ENCODE results near the gene FOSB.

The FOSB gene

DNA sequence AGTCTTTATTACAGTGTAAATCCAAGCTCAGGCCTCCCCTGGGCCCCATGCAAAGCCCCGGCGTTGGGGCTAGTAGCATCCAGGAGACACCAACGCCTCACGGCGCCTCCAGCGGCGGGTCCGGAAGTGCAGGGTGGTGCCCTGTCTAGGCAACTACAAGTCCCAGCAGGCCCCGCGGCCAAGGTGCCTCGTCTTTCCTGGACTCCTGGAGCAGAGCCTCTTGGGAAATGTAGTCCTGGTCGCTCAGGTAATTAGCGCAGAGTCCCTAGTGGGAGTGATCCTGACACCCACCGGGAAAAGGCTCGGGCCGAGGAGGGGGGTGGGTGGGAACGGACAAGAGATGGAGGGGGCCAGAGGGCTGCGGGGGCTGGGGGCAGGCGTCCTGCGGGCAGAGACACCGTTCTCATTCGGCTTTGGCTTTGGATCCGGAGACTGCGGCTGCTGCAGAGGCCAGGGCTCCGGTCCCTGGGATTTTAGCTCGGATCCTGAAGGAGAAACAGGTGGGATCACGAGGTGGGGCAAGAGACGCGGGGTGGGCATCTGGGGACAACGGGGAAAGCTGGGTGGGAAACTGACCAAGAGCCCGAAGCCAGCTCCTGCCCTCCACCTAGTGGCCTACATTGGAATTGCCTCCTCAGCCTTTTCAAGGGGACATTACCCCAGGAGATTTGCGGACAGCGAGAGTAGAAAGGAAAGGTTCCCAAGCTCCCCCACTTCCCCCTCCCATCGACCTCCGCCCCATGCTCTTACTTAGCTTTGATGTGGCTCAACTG, 17.7 kb downstream of the FOSB start:
- peak; percentile 93 to 99 for DNase-seq

DNA sequence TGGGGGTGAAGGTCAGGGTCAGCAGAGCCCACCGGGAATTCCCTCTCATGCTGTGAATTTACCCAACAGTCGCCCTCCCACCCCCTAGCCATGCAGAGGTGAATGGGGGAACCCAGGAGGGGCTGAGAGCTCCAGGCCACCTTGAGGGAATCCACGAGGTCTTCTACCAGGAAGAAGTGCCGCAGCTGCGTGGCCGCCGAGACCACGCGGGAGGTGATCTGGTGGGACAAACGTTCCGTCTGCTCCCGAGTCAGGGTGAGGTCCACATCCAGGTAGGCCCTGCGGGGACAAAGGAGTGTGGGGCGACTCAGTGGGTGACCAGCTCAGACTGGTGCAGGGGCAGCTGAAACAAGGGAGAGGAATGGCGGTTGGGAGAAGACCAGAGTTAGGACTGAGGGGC, 20.9 kb downstream of the FOSB start:
- no peak for DNase-seq

DNA sequence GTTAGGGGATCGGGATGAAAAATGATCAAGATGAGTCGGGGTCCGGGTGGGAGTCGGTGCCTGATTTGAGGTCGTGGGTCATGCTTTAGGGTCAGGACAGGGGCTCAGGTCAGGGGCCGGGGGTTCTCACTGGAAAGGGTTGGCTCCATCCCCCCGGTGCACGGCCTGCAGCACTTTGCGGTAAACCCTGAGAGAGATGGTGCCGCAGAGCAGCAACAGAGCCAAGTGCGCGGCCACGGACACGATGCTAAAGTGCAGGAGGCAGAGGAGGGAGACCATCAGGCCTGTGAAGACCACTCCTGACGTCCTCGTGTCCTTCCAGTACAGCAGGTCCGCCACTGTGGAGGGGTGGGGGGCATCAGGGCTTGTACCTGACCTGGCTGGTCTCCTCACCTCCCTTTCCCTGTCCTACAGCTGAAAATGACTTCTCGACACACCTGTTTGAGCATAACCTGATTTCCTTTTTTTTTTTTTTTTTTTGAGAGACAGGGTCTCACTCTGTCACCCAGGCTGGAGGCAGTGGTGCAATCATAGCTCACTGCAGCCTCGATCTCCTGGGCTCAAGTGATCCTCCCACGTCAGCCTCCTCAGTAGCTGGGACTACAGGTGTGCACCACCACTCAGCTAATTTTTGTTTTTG, 21.5 kb downstream of the FOSB start:
- DNase-seq, result no peak

DNA sequence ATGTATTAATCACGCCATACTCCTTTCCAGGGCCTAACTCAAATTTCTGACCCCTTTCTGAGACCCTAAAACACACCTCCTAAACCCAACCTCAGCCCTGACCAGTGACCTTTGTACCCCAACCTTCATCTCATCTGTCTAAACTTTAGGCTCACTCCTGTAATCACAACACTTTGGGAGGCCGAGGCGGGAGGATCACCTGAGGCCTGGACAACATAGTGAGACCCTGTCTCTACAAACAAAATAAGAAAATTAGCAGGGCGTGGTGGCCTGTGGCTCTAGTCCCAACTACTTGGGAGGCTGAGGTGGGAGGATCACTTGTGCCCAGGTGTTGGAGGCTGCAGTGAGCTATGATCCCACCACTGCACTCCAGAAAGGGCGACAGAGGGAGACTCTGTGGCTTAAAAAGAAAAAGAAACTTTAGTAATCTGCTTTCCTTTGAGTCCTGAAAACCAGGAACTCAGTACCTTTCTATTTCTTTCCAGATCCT, 24.4 kb downstream of the FOSB start:
- no peak for DNase-seq

DNA sequence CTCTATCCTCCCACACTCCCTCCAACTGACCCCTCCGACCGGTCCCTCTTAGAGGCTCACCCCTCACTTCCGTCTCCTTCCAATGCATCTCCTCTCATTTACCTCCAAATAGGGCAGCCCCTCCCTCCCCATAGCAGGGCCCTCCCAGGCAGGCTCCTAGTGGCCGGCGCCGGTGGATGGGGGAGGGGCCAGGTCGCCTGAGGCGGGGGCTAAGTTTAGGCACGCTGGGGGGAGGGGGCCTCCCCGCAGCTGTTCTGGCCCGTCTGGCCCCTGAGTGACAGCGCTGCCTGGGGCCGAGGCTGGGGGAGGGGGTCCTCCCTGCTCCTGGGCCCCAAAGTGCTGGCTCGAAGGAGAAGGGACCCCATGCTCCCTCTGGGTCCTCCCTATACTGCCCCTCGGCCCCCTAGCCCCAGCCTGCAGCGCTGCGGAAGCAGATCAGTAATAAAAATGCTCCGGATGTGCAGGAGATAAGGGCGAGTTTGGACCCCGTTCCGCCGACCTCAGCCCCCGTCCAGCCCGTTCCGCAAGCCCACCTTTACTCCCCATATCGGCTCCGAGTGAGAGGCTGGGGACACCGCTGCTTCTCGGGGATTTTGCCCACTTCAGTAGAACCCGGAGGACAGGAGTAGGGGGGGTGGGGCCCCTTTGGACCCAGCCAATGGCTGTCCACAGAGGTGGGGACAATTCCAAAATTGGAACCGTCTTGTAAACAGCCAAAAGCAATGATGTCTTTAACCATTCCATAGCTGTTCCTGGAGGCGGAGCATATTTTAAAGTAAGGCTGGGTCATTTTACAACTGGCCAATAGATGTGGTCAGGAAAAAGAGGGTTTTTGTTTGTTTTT, 25.1 kb downstream of the FOSB start:
- DNase-seq, result no peak

DNA sequence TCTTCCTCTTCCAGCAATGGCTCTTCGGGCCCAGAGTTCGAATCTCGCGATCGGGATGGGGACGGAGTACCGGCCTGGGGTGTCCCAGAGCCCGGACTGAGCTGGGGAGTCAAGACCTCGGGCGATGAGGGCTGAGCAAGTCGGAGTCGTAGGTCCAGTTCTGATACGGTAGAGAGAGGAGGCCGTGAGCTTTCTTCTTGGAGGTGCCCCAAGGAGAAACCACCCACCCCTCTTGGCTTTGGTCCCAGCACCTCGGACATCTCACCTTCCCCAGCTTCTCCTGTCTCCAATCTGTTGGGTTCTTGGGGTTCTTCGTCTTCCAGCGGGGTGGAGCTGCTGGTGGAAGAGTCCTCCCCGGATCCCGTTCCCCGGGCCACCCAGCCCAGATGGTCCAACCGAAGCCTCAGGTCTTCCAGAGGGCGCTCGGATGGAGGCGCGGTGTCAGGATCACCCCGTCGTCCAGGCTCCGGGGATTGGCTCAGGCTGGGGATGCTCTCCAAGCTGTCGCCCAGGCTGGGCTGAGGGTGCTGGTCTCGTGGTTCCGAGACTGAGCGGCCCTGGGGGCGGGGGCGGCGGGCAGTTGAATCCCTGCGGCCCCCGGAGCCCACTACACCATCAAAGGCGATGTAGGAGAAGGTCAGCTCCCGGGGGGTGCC, 26.6 kb downstream of the FOSB start:
- DNase-seq, result no peak

DNA sequence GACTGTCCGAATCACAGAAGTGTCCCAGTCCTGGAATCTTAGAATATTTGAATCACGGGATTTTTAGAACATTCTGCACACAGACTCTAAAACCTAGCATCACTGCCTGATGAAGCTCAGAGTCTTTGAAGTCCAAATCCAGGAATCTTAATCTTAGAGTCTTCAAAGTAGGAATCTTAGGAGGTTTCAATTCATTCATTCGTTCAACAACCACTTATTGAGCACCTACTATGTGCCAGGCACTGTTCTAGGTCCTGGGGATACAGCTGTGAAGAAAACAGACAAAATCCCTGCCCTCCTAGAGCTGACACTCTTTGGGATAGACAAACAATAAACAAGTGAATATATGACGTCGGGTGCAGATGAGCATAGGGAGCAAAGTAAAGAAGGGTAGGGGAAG, 27.4 kb downstream of the FOSB start:
- DNase-seq, result no peak

DNA sequence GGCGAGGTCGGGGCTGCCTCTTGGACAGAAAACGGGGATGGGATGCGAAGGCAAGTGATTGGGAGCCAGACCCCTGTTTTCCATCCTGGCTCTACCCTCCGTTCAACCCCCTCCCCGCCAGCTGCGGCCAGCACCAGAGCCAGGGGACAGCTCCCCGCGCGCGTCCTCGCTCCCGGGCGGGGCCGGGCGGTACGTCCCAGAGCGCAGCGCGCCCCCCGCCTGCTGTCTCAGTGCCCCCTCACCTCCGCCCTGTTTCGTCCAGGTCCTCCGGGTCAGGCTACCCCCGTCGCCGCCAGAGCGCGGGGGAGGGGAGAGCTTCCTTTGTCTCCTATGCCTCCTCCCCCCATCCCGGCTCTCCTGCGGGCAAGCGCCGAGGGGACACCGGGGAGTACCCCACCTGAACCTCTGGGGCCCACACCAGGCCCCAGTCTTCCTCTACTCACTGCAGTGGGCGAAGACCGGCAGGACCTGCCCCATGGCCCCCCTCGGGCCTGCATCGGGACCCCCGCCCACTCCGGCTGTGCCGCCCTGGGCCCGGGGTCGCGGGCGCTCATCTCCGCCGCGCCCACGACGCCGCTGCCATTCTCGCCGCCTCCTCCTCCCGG, 28.7 kb downstream of the FOSB start:
- no peak for DNase-seq

DNA sequence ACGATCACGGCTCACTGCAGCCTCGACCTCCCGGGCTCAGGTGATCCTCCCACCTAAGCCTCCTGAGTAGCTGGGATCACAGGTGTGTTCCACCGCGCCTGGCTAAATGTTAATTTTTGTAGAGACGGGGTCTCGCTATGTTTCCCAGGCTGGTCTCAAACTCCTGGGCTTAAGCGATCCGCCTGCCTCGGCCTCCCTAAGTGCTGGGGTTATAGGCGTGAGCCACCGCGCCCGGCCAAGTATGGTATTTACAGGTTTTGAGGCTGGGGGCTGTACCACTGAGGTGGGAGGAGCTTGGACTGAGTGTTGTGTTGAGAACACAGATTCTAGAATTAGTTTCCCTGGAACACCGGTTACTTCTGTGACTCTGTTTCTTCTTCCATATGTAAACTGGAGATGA, 30.0 kb downstream of the FOSB start:
- no peak for DNase-seq

DNA sequence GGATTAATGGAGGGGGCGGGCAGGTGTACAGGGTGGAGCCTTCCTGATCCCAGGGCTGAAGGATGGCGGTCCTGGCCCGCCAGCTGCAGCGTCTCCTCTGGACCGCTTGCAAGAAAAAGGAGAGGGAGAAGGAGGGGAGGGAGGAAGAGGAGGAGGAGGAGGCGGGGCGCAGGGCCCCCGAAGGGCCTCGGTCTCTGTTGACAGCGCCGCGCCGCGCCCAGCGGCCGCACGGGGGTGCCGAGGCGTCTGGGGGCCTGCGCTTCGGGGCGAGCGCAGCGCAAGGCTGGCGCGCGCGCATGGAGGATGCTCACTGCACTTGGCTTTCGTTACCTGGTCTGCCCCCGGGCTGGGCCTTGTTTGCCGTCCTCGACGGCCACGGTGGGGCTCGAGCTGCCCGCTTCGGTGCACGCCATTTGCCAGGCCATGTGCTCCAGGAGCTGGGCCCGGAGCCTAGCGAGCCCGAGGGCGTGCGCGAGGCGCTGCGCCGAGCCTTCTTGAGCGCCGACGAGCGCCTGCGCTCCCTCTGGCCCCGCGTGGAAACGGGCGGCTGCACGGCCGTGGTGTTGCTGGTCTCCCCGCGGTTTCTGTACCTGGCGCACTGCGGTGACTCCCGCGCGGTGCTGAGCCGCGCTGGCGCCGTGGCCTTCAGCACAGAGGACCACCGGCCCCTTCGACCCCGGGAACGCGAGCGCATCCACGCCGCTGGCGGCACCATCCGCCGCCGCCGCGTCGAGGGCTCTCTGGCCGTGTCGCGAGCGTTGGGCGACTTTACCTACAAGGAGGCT, 30.8 kb downstream of the FOSB start, which contains the start of gene PPM1N:
TSS of gene PPM1N (plus strand) at position 33 of the 785 bp plus-strand sequence. CDS start at position 63, 30 bp downstream.
- no peak for DNase-seq

DNA sequence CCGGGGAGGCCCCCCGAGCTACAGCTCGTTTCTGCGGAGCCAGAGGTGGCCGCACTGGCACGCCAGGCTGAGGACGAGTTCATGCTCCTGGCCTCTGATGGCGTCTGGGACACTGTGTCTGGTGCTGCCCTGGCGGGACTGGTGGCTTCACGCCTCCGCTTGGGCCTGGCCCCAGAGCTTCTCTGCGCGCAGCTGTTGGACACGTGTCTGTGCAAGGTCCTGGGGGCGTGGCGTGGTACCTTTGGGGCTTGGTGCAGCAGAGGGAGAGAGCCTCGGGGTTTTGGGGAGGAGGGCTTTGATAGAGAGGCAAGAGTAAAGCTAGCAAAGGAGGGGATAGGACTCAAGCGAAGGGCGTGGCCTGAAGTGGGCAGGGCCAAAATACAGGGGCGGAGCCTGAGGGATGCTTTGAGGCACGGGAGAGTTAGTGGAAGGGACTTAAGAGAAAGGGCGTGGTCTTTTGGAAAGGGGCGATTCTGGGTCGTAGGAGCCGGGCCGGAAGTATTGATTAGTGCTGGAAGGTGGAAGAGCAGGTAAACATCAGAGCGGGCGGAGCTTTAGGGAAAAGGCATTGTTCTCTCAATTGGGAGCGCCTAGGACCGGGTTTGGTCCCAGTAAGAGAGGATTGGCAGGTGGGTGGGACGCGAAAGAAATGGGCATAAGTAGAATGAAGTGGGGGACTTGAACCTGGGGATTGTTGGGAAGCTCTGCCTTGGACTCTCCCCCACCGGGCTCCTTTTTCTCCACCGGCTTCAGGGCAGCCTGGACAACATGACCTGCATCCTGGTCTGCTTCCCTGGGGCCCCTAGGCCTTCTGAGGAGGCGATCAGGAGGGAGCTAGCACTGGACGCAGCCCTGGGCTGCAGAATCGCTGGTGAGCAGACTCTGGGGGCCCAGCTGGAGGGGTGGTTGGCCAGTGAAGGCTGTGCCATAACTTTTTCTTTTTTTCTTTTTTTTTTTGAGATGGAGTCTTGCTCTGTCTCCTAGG, 31.7 kb downstream of the FOSB start:
- DNase-seq, result peak; percentile 52 to 64

DNA sequence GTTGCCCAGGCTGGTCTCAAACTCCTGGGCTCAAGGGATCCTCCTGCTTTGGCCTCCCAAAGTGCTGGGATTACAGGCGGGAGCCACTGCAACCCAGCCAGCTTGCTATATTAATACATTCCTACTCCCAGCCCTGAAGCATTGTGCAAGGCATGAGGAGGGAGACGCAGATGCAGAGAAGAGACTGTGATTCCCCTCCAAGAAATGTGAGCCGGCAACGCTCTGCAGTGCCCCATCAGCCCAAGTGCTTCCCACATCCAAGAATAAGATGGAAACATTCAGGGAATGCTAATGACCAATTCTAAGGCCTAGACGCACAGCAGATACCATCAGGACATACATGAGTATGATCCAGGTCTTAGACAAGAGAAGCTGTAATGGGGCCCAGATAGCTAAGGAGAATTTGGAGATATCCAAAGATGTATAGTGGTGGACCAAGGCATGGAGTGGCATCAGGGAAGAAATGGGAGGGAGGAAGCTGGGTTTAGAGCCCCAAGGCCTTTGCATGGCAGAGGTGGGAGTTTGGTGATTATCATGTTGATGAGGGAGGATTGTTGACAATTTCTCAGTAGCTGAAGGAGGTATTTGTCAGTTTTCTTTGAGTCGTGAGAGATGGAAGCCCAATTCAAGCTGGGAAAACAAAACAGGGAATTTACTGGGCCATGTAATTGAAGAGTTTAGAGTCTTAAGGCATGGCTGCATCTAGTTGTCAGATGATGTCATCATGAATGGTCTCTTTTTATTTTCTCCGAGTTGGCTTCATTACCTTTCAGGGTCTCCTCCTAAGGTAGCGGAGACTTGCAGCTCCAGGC, 33.3 kb downstream of the FOSB start:
- DNase-seq, result no peak

DNA sequence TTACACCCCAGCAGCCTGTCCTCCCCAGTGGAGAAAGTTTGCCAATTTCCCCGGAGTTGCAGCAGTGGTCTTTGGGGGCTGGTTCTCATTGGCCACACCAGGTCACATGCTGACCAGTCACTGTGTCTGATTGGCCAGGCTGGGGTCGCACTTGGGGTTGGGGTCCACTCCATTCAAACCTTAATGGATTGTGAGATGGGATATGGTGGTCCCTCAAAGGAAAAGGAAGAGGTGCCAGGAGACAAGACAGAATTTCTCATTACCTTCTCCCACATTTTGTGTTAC, 33.9 kb downstream of the FOSB start:
- DNase-seq, result no peak

DNA sequence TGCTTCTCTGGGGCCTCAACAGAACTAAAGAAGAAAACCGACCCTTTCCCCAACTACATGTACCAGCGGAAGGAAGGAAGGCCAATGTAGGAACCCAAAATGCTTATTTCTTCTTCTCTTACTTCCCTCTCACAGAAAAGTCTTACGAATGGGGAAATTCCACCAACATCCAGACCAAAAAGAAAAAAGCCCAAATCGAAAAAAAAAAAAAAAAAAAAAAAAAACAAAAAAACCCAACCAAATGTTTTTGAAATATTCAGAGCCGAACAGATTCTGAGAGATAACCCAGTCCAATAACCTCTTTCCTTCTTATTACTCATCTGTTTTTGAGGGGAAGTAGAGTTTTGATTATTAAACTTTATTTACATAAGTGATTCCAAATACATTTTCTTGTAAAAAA, 34.3 kb downstream of the FOSB start:
- DNase-seq, result peak; percentile 86 to 88

DNA sequence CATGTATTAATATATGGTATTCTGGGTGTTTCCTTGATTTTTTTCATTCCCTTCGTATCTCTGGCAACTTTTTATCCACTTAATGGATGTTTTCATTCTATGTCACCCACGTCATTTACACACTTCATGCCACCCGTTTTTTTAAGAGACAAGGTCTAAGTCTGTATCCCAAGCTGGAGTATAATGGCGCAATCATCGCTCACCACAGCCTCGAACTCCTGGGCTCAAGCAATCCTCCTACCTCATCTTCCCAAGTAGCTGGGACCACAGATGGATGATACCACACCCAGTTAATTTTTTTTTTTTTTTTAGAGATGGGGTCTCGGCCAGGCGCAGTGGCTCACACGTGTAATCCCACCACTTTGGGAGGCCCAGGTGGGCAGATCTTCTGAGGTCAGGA, 36.1 kb downstream of the FOSB start:
- DNase-seq, result no peak

DNA sequence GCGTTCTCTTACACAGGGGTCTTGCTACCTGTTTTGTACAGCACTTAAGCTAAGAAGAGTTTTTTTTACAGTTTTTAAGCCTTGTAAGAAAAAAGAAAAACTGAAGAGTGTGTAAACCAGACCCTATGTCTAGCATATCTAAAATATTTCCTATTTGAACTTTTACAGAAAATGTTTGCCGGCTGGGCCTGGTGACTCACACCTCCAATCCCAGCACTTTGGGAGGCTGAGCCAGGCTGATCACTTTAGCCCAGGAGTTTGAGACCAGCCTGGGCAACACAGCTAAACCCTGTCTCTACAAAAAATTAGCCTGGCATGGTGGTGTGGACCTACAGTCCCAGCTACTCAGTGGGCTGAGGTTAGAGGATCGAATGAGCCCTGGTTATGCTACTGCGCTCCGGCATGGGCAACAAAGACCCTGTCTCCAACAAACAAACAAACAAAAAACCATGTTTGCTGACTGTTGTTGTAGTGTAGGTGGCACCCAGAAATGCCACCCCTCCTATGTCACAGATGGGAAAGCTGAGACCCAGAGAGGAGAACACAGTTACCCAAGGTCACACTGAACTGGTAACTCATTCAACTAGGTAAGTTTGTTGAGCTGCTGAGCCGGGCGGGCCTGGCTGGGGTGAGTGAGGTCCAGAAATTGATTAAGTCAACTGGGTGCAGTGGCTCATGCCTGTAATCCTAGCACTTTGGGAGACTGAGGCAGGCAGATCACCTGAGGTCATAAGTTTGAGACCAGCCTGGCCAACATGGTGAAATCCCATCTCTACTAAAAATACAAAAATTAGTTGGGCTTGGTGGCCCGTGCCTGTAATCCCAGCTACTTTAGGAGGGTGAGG, 37.6 kb downstream of the FOSB start:
- no peak for DNase-seq

DNA sequence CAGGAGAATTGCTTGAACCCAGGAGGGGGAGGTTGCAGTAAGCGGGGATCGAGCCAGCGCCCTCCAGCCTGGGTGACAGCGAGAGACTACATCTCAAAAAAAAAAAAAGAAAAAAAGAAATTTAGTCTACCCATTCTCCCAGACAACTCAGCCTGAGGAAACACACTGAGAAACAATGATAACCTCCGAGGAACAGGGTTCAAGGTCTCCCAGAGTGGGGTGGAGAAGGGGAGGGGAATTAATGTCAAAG, 38.1 kb downstream of the FOSB start:
- DNase-seq, result no peak

DNA sequence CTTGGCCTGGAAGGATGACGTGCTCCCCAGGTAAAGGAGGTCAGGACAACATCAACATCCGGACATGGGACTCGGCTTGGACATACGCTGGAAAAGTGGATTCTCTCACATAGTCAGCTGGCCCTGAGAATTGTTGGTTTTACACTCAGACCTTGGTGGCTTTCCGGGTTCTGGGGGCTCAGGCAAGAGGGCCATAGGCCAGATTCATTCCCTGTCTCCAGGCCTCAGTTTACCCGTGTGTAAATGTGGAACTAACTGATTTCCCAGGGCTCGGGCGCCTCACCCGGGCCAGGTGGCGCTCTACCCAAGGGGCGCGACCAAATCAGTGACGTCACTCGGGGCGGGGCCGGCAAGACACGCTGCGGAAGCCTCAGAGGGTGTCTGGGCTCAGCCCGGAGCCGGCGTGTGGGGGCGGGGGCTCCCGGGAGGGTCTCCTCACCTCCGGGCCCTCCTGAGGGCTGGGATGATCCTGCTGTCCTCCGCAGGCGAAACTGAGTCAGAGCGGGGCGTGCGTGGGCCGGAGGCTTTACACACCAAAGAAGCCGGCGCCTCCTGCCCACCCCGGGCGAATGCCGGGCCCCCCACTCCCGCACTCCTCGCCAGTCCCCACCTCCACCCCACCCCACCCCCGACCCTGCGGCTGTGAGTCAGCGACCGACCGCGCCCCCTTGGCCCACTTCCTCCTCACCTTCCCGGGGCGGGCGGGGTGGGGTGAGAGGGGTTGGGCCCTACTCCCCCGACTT, 38.6 kb downstream of the FOSB start:
- DNase-seq, result peak; percentile 96 to 97

Measured in inflammatory macrophage treated with lipopolysaccharide for 1 hour (primary cell).